ENCODE results near the gene DSCAM.
"Not testable (repeated sequence)": the region's sequence is repeated elsewhere in the genome, so short reads cannot be mapped to it uniquely, and the experiment has no call there.

The DSCAM gene

GRCh38 chr21:40200126-40200525, 646.8 kb downstream of the DSCAM start:
- DNase-seq, result no peak

GRCh38 chr21:40194185-40194980, 652.6 kb downstream of the DSCAM start:
- DNase-seq, result no peak

GRCh38 chr21:40191616-40192015, 655.3 kb downstream of the DSCAM start:
- DNase-seq, result no peak

- DNase-seq, result no peak
Observed at GRCh38 chr21:40191196-40191595, 655.8 kb downstream of the DSCAM start.

- DNase-seq, result no peak
Observed at GRCh38 chr21:40187946-40188654, 658.9 kb downstream of the DSCAM start.

- DNase-seq, result no peak
Observed at GRCh38 chr21:40187244-40187643, 659.7 kb downstream of the DSCAM start.

- no peak for DNase-seq
Observed at GRCh38 chr21:40186045-40186444, 660.9 kb downstream of the DSCAM start.

GRCh38 chr21:40185208-40185607, 661.8 kb downstream of the DSCAM start:
- no peak for DNase-seq

- not testable (repeated sequence) for DNase-seq
Observed at GRCh38 chr21:40182491-40182890, 664.5 kb downstream of the DSCAM start.

GRCh38 chr21:40179166-40179565, 667.8 kb downstream of the DSCAM start:
- DNase-seq, result no peak

GRCh38 chr21:40178726-40179125, 668.2 kb downstream of the DSCAM start:
- DNase-seq, result no peak

GRCh38 chr21:40177979-40178378, 669.0 kb downstream of the DSCAM start:
- no peak for DNase-seq

- DNase-seq, result peak; percentile 37
Observed at GRCh38 chr21:40176724-40177123, 670.2 kb downstream of the DSCAM start.

GRCh38 chr21:40173816-40174215, 673.1 kb downstream of the DSCAM start:
- no peak for DNase-seq

- no peak for DNase-seq
Observed at GRCh38 chr21:40169971-40170370, 677.0 kb downstream of the DSCAM start.

GRCh38 chr21:40166291-40166843, 680.6 kb downstream of the DSCAM start:
- no peak for DNase-seq

GRCh38 chr21:40165773-40166070, 681.2 kb downstream of the DSCAM start:
- no peak for DNase-seq

- DNase-seq, result no peak
Observed at GRCh38 chr21:40164905-40165772, 681.8 kb downstream of the DSCAM start.

GRCh38 chr21:40162075-40162474, 684.9 kb downstream of the DSCAM start:
- no peak for DNase-seq

- DNase-seq, result no peak
Observed at GRCh38 chr21:40160911-40161310, 686.0 kb downstream of the DSCAM start.

GRCh38 chr21:40158366-40158765, 688.6 kb downstream of the DSCAM start:
- no peak for DNase-seq

GRCh38 chr21:40155563-40155962, 691.4 kb downstream of the DSCAM start:
- no peak for DNase-seq

GRCh38 chr21:40153351-40153750, 693.6 kb downstream of the DSCAM start:
- no peak for DNase-seq
